GM23248 (cell line): ENCODE measurements around the gene TLX1. TPM values are rescaled to one million over a fixed set of nuclear protein-coding genes. Genes with fewer than 3 reads are reported as not detected.
A peak's percentile ranks its signal among the peaks of the same experiment; 100 is the strongest.

Experiments used
- DNase-seq: peaks from one replicate; pipeline ENCODE4 v3.0.0-alpha.2; 2015
- H2AFZ ChIP-seq: fragments of 200-600 bp; sonication (generic); 2 replicates; pipeline ENCODE4 v1.6.1; 2016; ENCODE audit warnings: antibody characterized with exemption
- H3F3A ChIP-seq: fragments of 200-600 bp; sonication (generic); 2 replicates; pipeline ENCODE4 v1.6.1; 2016; ENCODE audit warnings: mild to moderate bottlenecking, antibody characterized with exemption, mixed run types; ENCODE audit not compliant: insufficient read depth
- H3K27ac ChIP-seq: fragments of 200-600 bp; sonication (generic); 2 replicates; pipeline ENCODE4 v1.5.1; 2016; ENCODE audit warnings: mild to moderate bottlenecking
- H3K27me3 ChIP-seq: fragments of 200-600 bp; sonication (generic); replicated peaks from 2 replicates; pipeline ENCODE4 v1.6.1; 2016; ENCODE audit warnings: mild to moderate bottlenecking; ENCODE audit not compliant: insufficient read depth
- H3K36me3 ChIP-seq: fragments of 200-600 bp; sonication (generic); 2 replicates; pipeline ENCODE4 v1.6.1; 2016; ENCODE audit warnings: low read depth, mild to moderate bottlenecking
- H3K4me1 ChIP-seq: fragments of 200-600 bp; sonication (generic); 2 replicates; pipeline ENCODE4 v1.6.1; 2016; ENCODE audit warnings: mild to moderate bottlenecking; ENCODE audit not compliant: insufficient read depth
- H3K4me2 ChIP-seq: fragments of 200-600 bp; sonication (generic); one replicate; pipeline ENCODE4 v1.6.1; 2016; ENCODE audit warnings: mild to moderate bottlenecking; ENCODE audit not compliant: unreplicated experiment
- H3K4me3 ChIP-seq: fragments of 200-600 bp; sonication (generic); 2 replicates; pipeline ENCODE4 v1.5.1; 2016; ENCODE audit warnings: mild to moderate bottlenecking
- H3K79me2 ChIP-seq: fragments of 200-600 bp; sonication (generic); 2 replicates; pipeline ENCODE4 v1.6.1; 2016; ENCODE audit warnings: mild to moderate bottlenecking; ENCODE audit not compliant: insufficient read depth
- H3K9ac ChIP-seq: fragments of 200-600 bp; sonication (generic); 2 replicates; pipeline ENCODE4 v1.6.1; 2016; ENCODE audit warnings: mild to moderate bottlenecking
- H3K9me2 ChIP-seq: fragments of 200-600 bp; sonication (generic); 2 replicates; pipeline ENCODE4 v1.6.1; 2016; ENCODE audit warnings: mixed run types, mild to moderate bottlenecking, moderate library complexity; ENCODE audit not compliant: insufficient read depth
- H3K9me3 ChIP-seq: fragments of 200-600 bp; sonication (generic); one replicate; pipeline ENCODE4 v1.6.1; 2017; ENCODE audit warnings: low read depth
- H4K20me1 ChIP-seq: fragments of 200-600 bp; sonication (generic); 2 replicates; pipeline ENCODE4 v1.6.0; 2016; ENCODE audit not compliant: insufficient read depth
- EZH2 ChIP-seq: fragments of 200-600 bp; sonication (generic); IDR thresholded peaks from 2 replicates; pipeline ENCODE4 v1.6.1; 2018; ENCODE audit warnings: antibody characterized with exemption, mild to moderate bottlenecking; ENCODE audit not compliant: insufficient read depth, poor library complexity, severe bottlenecking
- EZH2phosphoT487 ChIP-seq: fragments of 200-600 bp; sonication (generic); IDR thresholded peaks from 2 replicates; pipeline ENCODE4 v1.6.1; 2018; ENCODE audit warnings: antibody characterized with exemption, moderate library complexity, mild to moderate bottlenecking, low read depth; ENCODE audit not compliant: insufficient read depth
- WGBS, 2 experiments: methylation state at CpG; one replicate each; pipeline ENCODE4 v1.1.6; 2015 to 2017; ENCODE audit warnings: low lambda C conversion rate in 2 of 2, low coverage in 1 of 2; ENCODE audit errors: missing lambda C conversion rate in 2 of 2; 5-methylcytosine and 5-hydroxymethylcytosine counted together
- in situ Hi-C: fragments of 300-500 bp; cut with MboI; formaldehyde crosslinking; loops from 2 replicates; pipeline ENCODE4 v1.15.0; 2020
- polyA plus RNA-seq: library from polyadenylated mRNA; unstranded; fragments of >200 nt; fragmentation: Nextera tagmentation; extraction: Ambion mirVana; gene quantifications from 2 replicates; pipeline ENCODE4 v1.2.1, GENCODE V29; 2016
- total RNA-seq: library from RNA; depleted of rRNA; stranded (reverse); fragments of >200 nt; shearing (Covaris generic); gene quantifications from 2 replicates; pipeline ENCODE4 v1.2.3, GENCODE V29; 2014

TLX1 gene
- total and polyA plus RNA-seq, 2 experiments from 2014 or later, result not detected

DNA sequence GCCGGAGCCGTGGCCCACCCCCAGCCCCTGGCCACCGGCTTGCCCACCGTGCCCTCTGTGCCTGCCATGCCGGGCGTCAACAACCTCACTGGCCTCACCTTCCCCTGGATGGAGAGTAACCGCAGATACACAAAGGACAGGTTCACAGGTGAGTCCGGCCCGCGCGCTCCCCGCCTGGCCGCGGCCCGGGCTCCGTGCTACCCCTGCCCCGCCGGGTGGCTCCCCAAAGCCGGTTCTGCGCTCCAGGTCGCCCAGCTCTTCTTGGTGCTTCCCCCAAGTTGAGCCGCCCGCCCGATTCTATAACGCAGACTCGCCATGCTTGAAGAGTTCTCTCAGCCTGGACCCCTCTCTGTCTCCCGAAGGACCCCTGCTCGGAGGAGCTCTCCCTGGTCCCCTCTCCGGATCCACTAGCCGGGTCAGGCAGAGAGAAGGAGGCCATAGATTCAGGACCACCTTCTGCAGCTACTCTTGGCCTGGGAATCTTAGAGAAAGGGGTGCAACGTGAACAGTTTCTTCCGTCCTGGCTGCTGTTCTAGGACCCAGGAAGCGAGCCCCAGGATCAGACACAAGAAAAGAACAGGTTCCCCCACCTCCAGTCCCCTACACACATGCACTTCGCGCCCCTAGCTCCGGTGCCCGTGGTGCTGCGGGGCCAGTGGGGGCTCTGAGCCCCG is 999 bp downstream of the TLX1 start:
- Histone ChIP-seq H3F3A (no peaks in the 10 kb centered on the region), H2AFZ (no peak overlapping the region), H3K27ac (no peak overlapping the region), H3K79me2 (no peaks in the 10 kb centered on the region), H3K36me3 (no peaks in the 10 kb centered on the region), H3K4me2 (no peak overlapping the region), H4K20me1 (no peaks in the 10 kb centered on the region), H3K4me1 (no peaks in the 10 kb centered on the region), H3K9ac (no peak overlapping the region), H3K9me2 (no peaks in the 10 kb centered on the region), H3K9me3 (no peaks in the 10 kb centered on the region), H3K27me3 (peaks cover 98% of the 10 kb centered on the region), H3K4me3 (no peak overlapping the region)
- TF ChIP-seq EZH2phosphoT487, result no peak; the same call in 1 of the 2 replicates
- peak; percentile 88 for TF ChIP-seq EZH2
- in situ Hi-C loops, result no loop called here
- no peak for DNase-seq
- 6 to 7% methylated on average over 32 to 38 of the region's 39 CpGs for WGBS, 2 experiments

DNA sequence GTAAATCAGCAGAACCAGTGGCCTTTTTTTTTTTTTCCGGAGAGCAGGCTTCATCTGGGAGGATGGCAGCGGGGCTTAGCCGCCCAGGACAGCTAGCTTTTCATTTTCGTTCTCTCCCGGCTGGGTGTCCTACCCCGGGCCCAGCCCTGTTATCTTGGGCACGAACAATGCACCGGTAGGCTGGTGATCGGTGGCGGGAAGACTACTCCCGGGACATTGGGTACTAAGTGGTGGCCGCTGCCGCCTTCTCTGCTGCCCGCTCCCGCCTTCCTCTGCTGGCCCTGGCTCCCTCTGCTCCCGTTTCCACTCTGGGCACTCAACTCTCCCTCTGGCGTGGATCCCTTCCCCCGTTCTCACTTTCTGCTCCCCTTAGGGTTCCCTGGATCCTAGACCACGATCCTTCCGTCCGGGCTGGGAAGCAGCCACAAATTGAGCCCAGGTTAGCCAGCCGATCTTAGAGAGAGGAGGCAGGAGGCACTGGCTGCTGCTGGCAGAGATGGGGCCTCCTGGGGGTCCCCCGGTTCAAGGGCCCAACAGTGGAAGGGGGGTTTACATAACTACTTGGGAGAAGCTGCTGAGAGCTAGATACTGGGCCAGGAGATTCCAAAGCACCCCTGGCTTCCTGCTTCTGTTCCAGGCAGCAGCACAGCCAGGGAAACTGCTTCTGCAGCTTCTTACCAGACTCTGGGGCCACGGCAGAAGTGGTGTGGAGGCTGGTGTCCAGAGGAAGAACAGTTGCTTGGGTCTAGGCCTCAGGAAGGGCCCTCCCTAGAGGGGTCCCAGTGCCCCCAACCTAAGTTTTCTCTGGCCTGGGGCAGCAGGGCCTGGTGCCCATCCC is 1.8 kb downstream of the TLX1 start:
- no peaks in the 10 kb centered on the region for H3K79me2 ChIP-seq
- H3K4me3 ChIP-seq, result no peak overlapping the region
- H3K9ac ChIP-seq, result no peak overlapping the region
- no peaks in the 10 kb centered on the region for H4K20me1 ChIP-seq
- H3K9me2 ChIP-seq, result no peaks in the 10 kb centered on the region
- DNase-seq, result no peak
- H3K27ac ChIP-seq, result no peak overlapping the region
- H3K9me3 ChIP-seq, result no peaks in the 10 kb centered on the region
- H3F3A ChIP-seq, result no peaks in the 10 kb centered on the region
- no peaks in the 10 kb centered on the region for H3K4me1 ChIP-seq
- no peaks in the 10 kb centered on the region for H3K36me3 ChIP-seq
- in situ Hi-C loops, result no loop called here
- TF ChIP-seq EZH2phosphoT487, result no peak
- TF ChIP-seq EZH2, result peak; percentile 53
- H3K27me3 ChIP-seq, result peaks cover 98% of the 10 kb centered on the region
- WGBS, 2 experiments, result 6 to 7% methylated on average over 23 to 24 of the region's 24 CpGs
- no peak overlapping the region for H3K4me2 ChIP-seq
- no peak overlapping the region for H2AFZ ChIP-seq

DNA sequence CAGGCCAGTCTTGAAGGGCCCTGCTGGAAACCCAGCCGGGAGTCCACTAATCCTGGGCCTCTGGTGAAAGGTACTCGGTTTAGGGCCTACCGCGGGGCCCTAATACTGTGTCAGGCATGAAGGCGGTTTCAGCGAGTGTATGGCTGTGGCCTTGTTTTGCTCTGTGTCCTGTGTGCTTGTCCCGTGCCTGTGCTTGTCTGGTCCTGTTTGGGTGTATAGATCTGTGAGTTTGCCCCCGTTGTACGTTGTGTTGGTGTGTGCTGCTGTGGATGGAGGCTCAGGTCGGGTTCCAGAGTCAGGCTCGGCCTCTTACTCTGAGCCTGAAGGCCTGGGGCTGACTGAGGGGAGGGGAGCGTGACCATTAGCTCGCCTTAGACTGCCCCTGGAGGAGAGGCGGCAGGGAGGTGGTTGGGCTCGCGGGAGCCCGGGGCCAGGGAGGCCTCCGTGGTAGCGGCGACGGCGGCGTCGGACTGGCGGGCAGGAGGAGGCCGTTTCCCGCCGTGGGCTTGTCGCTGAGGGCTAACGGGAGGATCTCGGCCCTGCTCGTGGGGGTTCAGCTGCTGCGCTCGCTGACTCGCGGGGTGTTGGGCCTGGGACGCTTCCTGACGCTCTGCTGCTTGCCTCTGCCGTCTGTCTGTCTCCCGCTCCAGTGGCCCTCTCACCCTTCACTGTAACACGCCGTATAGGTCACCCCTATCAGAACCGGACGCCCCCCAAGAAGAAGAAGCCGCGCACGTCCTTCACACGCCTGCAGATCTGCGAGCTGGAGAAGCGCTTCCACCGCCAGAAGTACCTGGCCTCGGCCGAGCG is 2.6 kb downstream of the TLX1 start:
- Histone ChIP-seq H3F3A (no peaks in the 10 kb centered on the region), H2AFZ (no peak overlapping the region), H3K4me2 (no peak overlapping the region), H3K9me3 (no peaks in the 10 kb centered on the region), H3K36me3 (no peaks in the 10 kb centered on the region), H3K9ac (no peak overlapping the region), H3K27ac (no peak overlapping the region), H3K4me3 (no peak overlapping the region), H3K9me2 (no peaks in the 10 kb centered on the region), H4K20me1 (no peaks in the 10 kb centered on the region), H3K27me3 (peaks cover 98% of the 10 kb centered on the region), H3K79me2 (no peaks in the 10 kb centered on the region), H3K4me1 (no peaks in the 10 kb centered on the region)
- DNase-seq, result no peak
- no peak for TF ChIP-seq EZH2phosphoT487
- no peak for TF ChIP-seq EZH2
- in situ Hi-C loops, result no loop called here
- WGBS, 2 experiments, result 20 to 23% methylated on average over 46 to 54 of the region's 54 CpGs
